Keratinocyte (primary cell): ENCODE results near the gene PPM1A. TPM values are rescaled to one million over a fixed set of nuclear protein-coding genes. Genes with fewer than 3 reads are reported as not detected.

ENCODE experiments used
- DNase-seq: peaks from one replicate; pipeline ENCODE4 v3.0.0-alpha.2; 2011; ENCODE audit warnings: low read depth, missing footprints, low spot score
- FAIRE-seq: peaks from 2 replicates; lab custom pipeline; 2011; peaks lifted over from hg19 to GRCh38; lab: Jason Lieb, UNC
- H2AFZ ChIP-seq: 2 replicates; pipeline ENCODE4 v1.6.0; 2012; ENCODE audit warnings: low read length, control low read depth, inconsistent platforms; ENCODE audit not compliant: control insufficient read depth
- H3K27ac ChIP-seq: 2 replicates; pipeline ENCODE4 v1.5.1; 2011; ENCODE audit warnings: low read length; ENCODE audit not compliant: control insufficient read depth, insufficient read depth
- H3K27me3 ChIP-seq: 3 replicates; pipeline ENCODE4 v1.6.0; 2011; ENCODE audit warnings: low read length; ENCODE audit not compliant: control insufficient read depth, insufficient read depth; ENCODE audit errors: extremely low read depth
- H3K36me3 ChIP-seq, 2 experiments: 2 replicates in 1 of 2; 3 replicates in 1 of 2; pipeline ENCODE4 v1.5.1; 2011; ENCODE audit warnings: low read length in 2 of 2, mild to moderate bottlenecking in 1 of 2; ENCODE audit not compliant: control insufficient read depth in 2 of 2, insufficient read depth in 2 of 2; ENCODE audit errors: extremely low read depth in 1 of 2
- H3K4me1 ChIP-seq: 3 replicates; pipeline ENCODE4 v1.5.1; 2011; ENCODE audit warnings: low read length; ENCODE audit not compliant: control insufficient read depth, insufficient read depth; ENCODE audit errors: extremely low read depth
- H3K4me2 ChIP-seq: 3 replicates; pipeline ENCODE4 v1.6.0; 2011; ENCODE audit warnings: low read depth, low read length; ENCODE audit not compliant: control insufficient read depth, insufficient read depth; ENCODE audit errors: extremely low read depth
- H3K4me3 ChIP-seq, 3 experiments: fragments of 200-600 bp in 1 of 3; sonication (generic) in 1 of 3; 2 replicates in 2 of 3; 3 replicates in 1 of 3; pipeline ENCODE4 v1.5.1; 2011 to 2016; ENCODE audit warnings: low read length in 3 of 3, mild to moderate bottlenecking in 3 of 3, control low read depth in 2 of 3, inconsistent platforms in 1 of 3, low read depth in 1 of 3, mixed read lengths in 1 of 3, mixed run types in 1 of 3, moderate library complexity in 1 of 3; ENCODE audit not compliant: control insufficient read depth in 2 of 3, insufficient read depth in 2 of 3; ENCODE audit errors: extremely low read depth in 1 of 3
- H3K79me2 ChIP-seq: 2 replicates; pipeline ENCODE4 v1.6.0; 2012; ENCODE audit warnings: low read length; ENCODE audit not compliant: control insufficient read depth, insufficient read depth
- H3K9ac ChIP-seq: 3 replicates; pipeline ENCODE4 v1.6.0; 2011; ENCODE audit warnings: low read length; ENCODE audit not compliant: control insufficient read depth, insufficient read depth; ENCODE audit errors: extremely low read depth
- H3K9me1 ChIP-seq: 3 replicates; pipeline ENCODE4 v1.6.0; 2011; ENCODE audit warnings: low read length; ENCODE audit not compliant: control insufficient read depth, insufficient read depth; ENCODE audit errors: extremely low read depth
- H3K9me3 ChIP-seq: 2 replicates; pipeline ENCODE4 v1.5.1; 2012; ENCODE audit warnings: low read depth, low read length; ENCODE audit not compliant: control insufficient read depth
- H4K20me1 ChIP-seq: 3 replicates; pipeline ENCODE4 v1.6.0; 2011; ENCODE audit warnings: low read length; ENCODE audit not compliant: control insufficient read depth, insufficient read depth; ENCODE audit errors: extremely low read depth
- CTCF ChIP-seq, 3 experiments: IDR thresholded peaks in 1 of 3; conservative IDR thresholded peaks in 1 of 3; optimal IDR thresholded peaks in 1 of 3; 2 replicates in 2 of 3; 3 replicates in 1 of 3; pipeline versions ENCODE3 to v1.5.1; 2011; ENCODE audit warnings: low read length in 3 of 3, mild to moderate bottlenecking in 3 of 3, moderate library complexity in 2 of 3, control low read depth in 1 of 3, inconsistent platforms in 1 of 3; ENCODE audit not compliant: insufficient read depth in 2 of 3; ENCODE audit errors: extremely low read depth in 1 of 3
- EZH2 ChIP-seq: IDR thresholded peaks from one replicate; pipeline ENCODE4 v1.6.1; 2012; ENCODE audit warnings: inconsistent platforms, mild to moderate bottlenecking, low read length, moderate library complexity
- dilution Hi-C: fragments of 300-500 bp; cut with MboI; formaldehyde crosslinking; loops from one replicate; pipeline ENCODE4 v1.7.0; 2020; ENCODE audit warnings: low sequenced_read_pairs; ENCODE audit not compliant: extremely low pct_ligation_motif_present
- polyA plus RNA-seq, 5 experiments: library from polyadenylated mRNA; depleted of rRNA in 3 of 5; stranded (reverse) in 3 of 5; stranded (forward) in 1 of 5; unstranded in 1 of 5; fragments of >200 nt; gene quantifications; 1 replicate in 1 of 5; 2 replicates in 3 of 5; 3 replicates in 1 of 5; pipeline versions ENCODE4 v1.2.1 to v1.2.3, GENCODE V29; 2011 to 2012; ENCODE audit warnings: missing spikeins in 2 of 5, low read depth in 1 of 5, low replicate concordance in 1 of 5

The PPM1A gene
- polyA plus RNA-seq, 1 donor (not counting 4 experiments of a cell fraction or from before 2014, with no cell fraction given), result 44.5 TPM

DNA sequence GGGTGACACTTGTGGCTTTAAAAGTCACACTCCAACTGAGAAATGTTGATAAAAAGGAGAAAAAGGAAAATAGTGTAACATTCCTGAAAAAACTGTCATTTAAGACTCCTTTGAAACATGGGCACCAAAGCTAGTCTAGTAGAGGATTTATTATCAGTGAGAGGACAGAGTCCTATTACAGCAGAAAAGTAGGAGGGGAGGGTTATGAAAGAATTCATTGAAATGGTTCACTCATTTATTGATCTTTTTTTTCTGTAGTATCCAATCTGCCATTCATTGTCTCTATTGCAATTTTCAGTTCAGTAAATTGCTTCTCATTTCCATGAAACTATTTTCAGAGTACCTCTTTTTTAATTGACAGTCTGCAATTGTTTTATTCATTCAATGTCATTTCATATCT is 25.4 kb downstream of the PPM1A start:
- FAIRE-seq, result no peak
- DNase-seq, result no peak
- Histone ChIP-seq H3K4me1 (no peaks in the 10 kb centered on the region), H3K9me1 (no peaks in the 10 kb centered on the region), H3K27me3 (no peaks in the 10 kb centered on the region), H3K79me2 (peaks cover 62% of the 10 kb centered on the region), H3K36me3 (no peaks in the 10 kb centered on the region), H3K9ac (no peak overlapping the region), H2AFZ (no peak overlapping the region), H3K9me3 (no peaks in the 10 kb centered on the region), H3K4me2 (no peak overlapping the region), H3K4me3 (no peak overlapping the region), H4K20me1 (peaks cover 2% of the 10 kb centered on the region), H3K27ac (no peak overlapping the region)
- TF ChIP-seq CTCF (optimal IDR thresholded peaks at IDR 0.05 in 1 of 3, IDR thresholded peaks at IDR 0.05 in 1 of 3, conservative IDR thresholded peaks at IDR 0.05 in 1 of 3; ENCODE audit: extremely low read depth in 1 of 3, insufficient read depth in 2 of 3, low read length in 3 of 3), result no peak
- TF ChIP-seq EZH2, result no peak
- dilution Hi-C loops, result no loop called here

DNA sequence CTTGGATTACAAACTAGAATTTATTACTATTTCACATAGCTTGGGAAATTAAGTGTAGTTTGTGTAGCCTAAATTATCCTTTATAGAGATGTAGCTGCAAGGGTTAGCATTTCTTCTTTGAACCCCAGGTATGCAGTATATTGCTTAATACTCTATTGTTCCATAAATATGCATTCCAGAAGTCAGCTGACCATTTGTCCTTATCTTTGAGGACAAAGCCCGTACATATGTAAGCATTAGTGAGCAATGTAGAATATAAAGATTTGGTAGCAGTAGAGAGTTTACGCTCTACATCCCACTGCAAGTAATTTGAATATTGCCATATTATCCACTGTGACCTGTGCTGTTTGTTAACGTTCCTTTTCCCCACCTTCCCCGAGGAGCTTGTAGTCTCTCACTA is 26.9 kb downstream of the PPM1A start:
- H3K4me3 ChIP-seq, result no peak overlapping the region
- peak; percentile 20 for FAIRE-seq
- TF ChIP-seq CTCF (optimal IDR thresholded peaks at IDR 0.05 in 1 of 3, IDR thresholded peaks at IDR 0.05 in 1 of 3, conservative IDR thresholded peaks at IDR 0.05 in 1 of 3; ENCODE audit: extremely low read depth in 1 of 3, insufficient read depth in 2 of 3, low read length in 3 of 3) (no peak), EZH2 (no peak)
- H3K9ac ChIP-seq, result no peak overlapping the region
- H4K20me1 ChIP-seq, result peaks cover 2% of the 10 kb centered on the region
- no peaks in the 10 kb centered on the region for H3K9me3 ChIP-seq
- no peak overlapping the region for H3K27ac ChIP-seq
- H2AFZ ChIP-seq, result no peak overlapping the region
- peaks cover 60% of the 10 kb centered on the region for H3K79me2 ChIP-seq
- no peaks in the 10 kb centered on the region for H3K9me1 ChIP-seq
- no peak for DNase-seq
- H3K4me1 ChIP-seq, result no peaks in the 10 kb centered on the region
- no peak overlapping the region for H3K4me2 ChIP-seq
- no peaks in the 10 kb centered on the region for H3K27me3 ChIP-seq
- no peaks in the 10 kb centered on the region for H3K36me3 ChIP-seq
- dilution Hi-C loops, result no loop called here
